Common myeloid progenitor, CD34-positive (primary cell): ENCODE results near the gene ETHE1.

Source experiments
- CTCF ChIA-PET: fragments of 350-600 bp; sonication (Branson Sonifier 250); formaldehyde crosslinking; loops from one replicate; lab custom pipeline; 2021; ENCODE audit warnings: antibody characterized with exemption; lab: Charles Lee
- POLR2A ChIA-PET: fragments of 350-600 bp; sonication (Branson Sonifier 250); formaldehyde crosslinking; loops from one replicate; lab custom pipeline; 2021; ENCODE audit warnings: antibody characterized with exemption; lab: Charles Lee
- DNase-seq, 3 donors: peaks; one replicate each; pipeline versions ENCODE4 v3.0.0 to v3.0.0-alpha.2; 2013
- H3K27ac ChIP-seq, 2 experiments: 1 replicate in 1 of 2; 2 replicates in 1 of 2; pipeline ENCODE4 v1.7.0; 2013; ENCODE audit warnings: inconsistent platforms in 2 of 2, low read length in 2 of 2, mild to moderate bottlenecking in 2 of 2, low read depth in 1 of 2, moderate library complexity in 1 of 2; ENCODE audit not compliant: severe bottlenecking in 2 of 2, insufficient read depth in 1 of 2, poor library complexity in 1 of 2
- H3K27me3 ChIP-seq, 5 experiments: replicated peaks in 2 of 5; 1 replicate in 3 of 5; 2 replicates in 2 of 5; pipeline versions ENCODE4 v1.6.1 to v1.7.0; 2013; ENCODE audit warnings: low read length in 4 of 5, mild to moderate bottlenecking in 2 of 5, moderate library complexity in 2 of 5, inconsistent platforms in 1 of 5; ENCODE audit not compliant: insufficient read depth in 5 of 5, control insufficient read depth in 4 of 5
- H3K36me3 ChIP-seq, 4 experiments: 1 replicate in 2 of 4; 2 replicates in 2 of 4; pipeline versions ENCODE4 v1.6.1 to v1.7.0; 2013; ENCODE audit warnings: low read length in 3 of 4, control low read depth in 1 of 4, mild to moderate bottlenecking in 1 of 4; ENCODE audit not compliant: control insufficient read depth in 4 of 4, insufficient read depth in 4 of 4
- H3K4me1 ChIP-seq, 4 experiments: 1 replicate in 3 of 4; 2 replicates in 1 of 4; pipeline versions ENCODE4 v1.6.1 to v1.7.1; 2013; ENCODE audit warnings: low read length in 3 of 4, mild to moderate bottlenecking in 3 of 4, control low read depth in 1 of 4, inconsistent platforms in 1 of 4, moderate library complexity in 1 of 4; ENCODE audit not compliant: control insufficient read depth in 4 of 4, insufficient read depth in 4 of 4; ENCODE audit errors: control extremely low read depth in 1 of 4
- H3K4me3 ChIP-seq, 7 experiments: 1 replicate in 4 of 7; 2 replicates in 3 of 7; pipeline versions ENCODE4 v1.5.1 to v1.7.0; 2013; ENCODE audit warnings: mild to moderate bottlenecking in 7 of 7, low read length in 6 of 7, moderate library complexity in 6 of 7, inconsistent platforms in 2 of 7, low read depth in 2 of 7, control low read depth in 1 of 7; ENCODE audit not compliant: insufficient read depth in 4 of 7, control insufficient read depth in 1 of 7; ENCODE audit errors: extremely low read depth in 1 of 7
- H3K9me3 ChIP-seq, 5 experiments: 1 replicate in 4 of 5; 2 replicates in 1 of 5; pipeline versions ENCODE4 v1.6.1 to v1.7.1; 2013; ENCODE audit warnings: low read length in 4 of 5, mild to moderate bottlenecking in 2 of 5, inconsistent platforms in 1 of 5, low read depth in 1 of 5, moderate library complexity in 1 of 5; ENCODE audit not compliant: control insufficient read depth in 4 of 5, insufficient read depth in 2 of 5; ENCODE audit errors: control extremely low read depth in 1 of 5
- WGBS: methylation state at CpG from one replicate; pipeline ENCODE4 v1.1.5; 2013; ENCODE audit not compliant: insufficient coverage; 5-methylcytosine and 5-hydroxymethylcytosine counted together

Gene ETHE1

DNA sequence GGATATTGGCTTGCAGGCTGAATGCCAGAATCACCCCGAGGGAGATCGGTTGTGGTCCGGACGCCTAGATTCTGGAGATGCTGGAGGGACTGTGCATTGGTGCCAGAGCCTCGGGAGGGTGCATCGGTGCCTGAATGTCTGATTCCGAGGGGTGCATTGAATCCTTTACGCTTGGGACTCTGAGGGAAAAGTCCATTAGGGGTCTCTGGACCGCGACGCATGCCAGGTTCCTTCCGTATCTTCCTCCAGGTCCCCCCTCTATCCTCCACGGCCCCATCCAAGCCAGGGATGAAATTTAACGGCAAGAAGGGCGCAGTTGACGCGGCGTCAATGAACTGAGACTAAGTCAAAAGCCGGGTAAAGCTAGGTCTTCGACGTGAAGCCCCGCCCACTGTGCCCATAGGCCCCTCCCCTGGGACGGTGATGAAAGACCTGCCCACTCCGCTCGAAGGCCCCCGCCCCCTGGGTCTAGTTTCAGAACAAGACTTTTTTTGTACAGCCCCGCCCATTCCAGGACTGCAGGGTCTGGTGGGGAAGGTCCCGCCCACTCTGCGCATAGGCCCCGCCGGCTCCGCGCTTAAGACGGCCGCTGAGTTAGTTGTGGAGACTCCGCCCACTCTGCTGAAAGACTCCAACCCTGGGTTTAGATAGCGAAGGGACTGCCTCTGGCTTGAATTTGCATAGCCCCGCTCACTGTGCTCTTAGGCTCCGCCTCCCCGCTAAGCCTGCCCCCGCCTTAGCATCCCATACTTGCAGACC, 6.7 kb upstream of the ETHE1 start:
- peaks cover 3 to 22% (median 8%) of the 10 kb centered on the region in 4 experiments for H3K36me3 ChIP-seq
- peak; percentile 100 for DNase-seq
- POLR2A ChIA-PET, result interaction anchor here (1.2 kb wide), 1 partner anchor 14 kb away, joined by 4 read pairs; no protein-coding TSS in a partner anchor
- H3K4me1 ChIP-seq, result peaks cover 0 to 29% (median 25%) of the 10 kb centered on the region in 4 experiments
- H3K9me3 ChIP-seq, result peaks cover 0 to 3% (median 1%) of the 10 kb centered on the region in 5 experiments
- CTCF ChIA-PET, result interaction anchor here (0.7 to 12.5 kb wide), 9 partner anchors 9 to 135 kb away, joined by 3 to 111 read pairs (median 4); no protein-coding TSS in a partner anchor
- under 1% methylated on average over 41 of the region's 41 CpGs for WGBS
- no peak overlapping the region for H3K27ac ChIP-seq
- H3K27me3 ChIP-seq, result no peaks in the 10 kb centered on the region
- H3K4me3 ChIP-seq, result peak overlapping the region; percentile 69 to 90 (median 76)

DNA sequence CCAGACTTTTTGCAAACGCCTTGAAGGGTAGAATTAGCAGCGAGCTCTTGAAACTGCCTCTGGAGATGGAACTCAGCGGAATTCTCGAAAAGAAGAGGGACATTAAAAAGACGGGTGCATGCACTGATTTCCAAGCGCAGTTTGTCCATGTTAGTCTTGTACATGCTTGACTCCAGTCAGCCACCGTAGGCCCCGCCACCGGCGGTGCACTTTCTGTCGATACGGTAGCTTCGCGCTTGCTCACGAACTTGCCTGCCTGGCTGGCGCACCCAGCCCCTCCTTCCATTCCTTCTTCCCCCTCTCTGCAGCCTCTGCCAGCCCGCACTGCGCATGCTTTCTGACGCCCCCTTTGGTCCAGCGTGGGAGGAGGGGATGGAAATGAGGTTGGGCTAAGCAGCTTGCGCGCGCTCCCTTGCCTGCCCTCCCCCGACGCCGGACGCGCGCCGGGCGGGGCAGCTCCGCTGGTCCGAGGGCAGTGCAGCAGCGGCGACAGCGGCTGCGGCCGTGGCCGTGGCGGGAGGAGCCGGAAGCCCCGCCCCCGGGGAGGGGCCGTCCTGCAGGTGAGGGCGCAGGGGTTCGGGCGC, 6.1 kb upstream of the ETHE1 start, which contains the start of gene ZNF575:
TSS of gene ZNF575 (plus strand) at position 227 of the 584 bp plus-strand sequence. CDS start 1,235 bp downstream, outside the sequence.
- Histone ChIP-seq H3K4me1 (peaks cover 0 to 29% (median 25%) of the 10 kb centered on the region in 4 experiments), H3K9me3 (no peaks in the 10 kb centered on the region), H3K27me3 (no peaks in the 10 kb centered on the region), H3K36me3 (peaks cover 0 to 15% (median 3%) of the 10 kb centered on the region in 4 experiments), H3K4me3 (peak within 1 kb of the TSS; percentile 69 to 90 (median 76)), H3K27ac (peak within 1 kb of the TSS in 1 of 2 experiments; percentile 15)
- peak; percentile 92 to 96 (median 94) for DNase-seq
- ChIA-PET CTCF (interaction anchor here (0.6 to 12.5 kb wide), 8 partner anchors 9 to 136 kb away, joined by 3 to 111 read pairs (median 4); no protein-coding TSS in a partner anchor), POLR2A (interaction anchor here (1.2 kb wide), 1 partner anchor 14 kb away, joined by 4 read pairs; no protein-coding TSS in a partner anchor)
- WGBS, result 0% methylated on average over 23 of the region's 47 CpGs

DNA sequence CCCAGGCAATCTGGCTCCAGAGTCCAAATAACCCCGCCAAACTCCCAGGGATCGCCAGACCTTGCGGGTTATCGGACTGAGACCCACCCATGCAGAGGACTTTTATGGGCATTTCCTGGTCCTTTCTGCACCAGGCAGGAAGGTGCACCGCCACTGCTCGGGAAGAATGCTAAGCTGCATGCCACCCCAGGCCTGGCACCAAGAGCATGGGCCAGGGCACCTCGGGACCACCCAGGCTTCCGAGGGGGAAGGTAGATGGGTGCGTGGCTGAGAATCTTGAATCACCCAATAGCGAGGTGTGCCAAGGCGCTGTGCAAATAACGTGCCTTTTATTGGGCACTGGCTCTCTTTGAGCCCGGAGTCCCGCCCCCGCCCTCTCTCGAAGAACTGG, 5.6 kb upstream of the ETHE1 start:
- H3K4me1 ChIP-seq, result peaks cover 0 to 32% (median 27%) of the 10 kb centered on the region in 4 experiments
- CTCF ChIA-PET, result interaction anchor here (0.6 to 12.5 kb wide), 7 partner anchors 9 to 136 kb away, joined by 3 to 111 read pairs (median 4); no protein-coding TSS in a partner anchor
- peak overlapping the region in 1 of 2 experiments; percentile 15 for H3K27ac ChIP-seq
- peaks cover 0 to 10% (median 3%) of the 10 kb centered on the region in 4 experiments for H3K36me3 ChIP-seq
- POLR2A ChIA-PET, result no interaction called here
- WGBS, result 0% methylated on average over 14 of the region's 16 CpGs
- no peaks in the 10 kb centered on the region for H3K27me3 ChIP-seq
- no peaks in the 10 kb centered on the region for H3K9me3 ChIP-seq
- peak overlapping the region; percentile 69 to 90 (median 76) for H3K4me3 ChIP-seq
- no peak for DNase-seq

DNA sequence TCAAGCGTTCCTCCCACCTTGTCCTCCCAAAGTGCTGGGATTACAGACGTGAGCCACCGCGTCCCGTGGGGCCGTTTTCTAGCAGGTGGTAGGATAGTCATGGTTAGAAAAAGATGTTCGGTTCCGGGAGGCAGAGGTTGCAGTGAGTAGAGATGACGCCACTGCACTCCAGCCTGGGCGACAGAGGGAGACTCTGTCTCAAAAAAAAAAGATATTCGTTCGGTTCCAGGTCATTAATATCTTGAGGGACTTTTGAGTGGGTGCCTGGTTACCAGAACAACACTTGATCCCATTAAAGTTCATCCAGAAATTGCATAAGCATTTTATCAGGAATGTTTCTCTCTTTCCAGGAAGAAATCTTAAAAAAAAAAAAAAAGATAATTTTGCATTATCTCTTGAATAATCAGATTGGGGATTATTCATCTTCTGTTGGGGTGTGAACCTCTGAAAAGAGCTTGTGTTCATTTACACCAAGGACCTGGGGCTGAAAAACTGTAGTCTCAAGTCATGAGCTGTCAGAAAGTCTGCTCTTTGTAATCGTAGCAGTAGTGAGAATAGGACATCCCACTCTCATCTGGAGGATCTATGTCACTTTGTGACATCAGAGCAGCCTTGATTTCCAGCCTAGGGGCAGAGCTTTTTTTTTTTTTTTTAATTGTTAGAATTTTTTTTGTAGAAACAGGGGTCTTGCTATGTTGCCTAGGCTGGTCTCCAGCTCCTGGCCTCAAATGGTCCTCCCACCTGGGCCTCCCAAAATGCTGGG, 1.0 kb upstream of the ETHE1 start:
- ChIA-PET CTCF (interaction anchor here (1.2 to 3.2 kb wide), 4 partner anchors 8 to 81 kb away, joined by 3 to 12 read pairs (median 8); no protein-coding TSS in a partner anchor), POLR2A (interaction anchor here (0.6 kb wide), 2 partner anchors 71 to 86 kb away, joined by 3 read pairs; no protein-coding TSS in a partner anchor)
- no peaks in the 10 kb centered on the region for H3K27me3 ChIP-seq
- H3K9me3 ChIP-seq, result no peaks in the 10 kb centered on the region
- H3K27ac ChIP-seq, result no peak overlapping the region
- no peak for DNase-seq
- H3K36me3 ChIP-seq, result no peaks in the 10 kb centered on the region
- whole genome bisulfite sequencing, result 85% methylated on average over 10 of the region's 13 CpGs
- no peak overlapping the region for H3K4me3 ChIP-seq
- H3K4me1 ChIP-seq, result peaks cover 0 to 49% (median 40%) of the 10 kb centered on the region in 4 experiments

- peaks cover 0 to 37% (median 29%) of the 10 kb centered on the region in 4 experiments for H3K4me1 ChIP-seq
- H3K36me3 ChIP-seq, result peaks cover 0 to 4% (median 2%) of the 10 kb centered on the region in 4 experiments
- CTCF ChIA-PET, result interaction anchor here (1.1 to 11.8 kb wide), 5 partner anchors 21 to 95 kb away, joined by 3 to 304 read pairs (median 12); partner anchors contain the start of gene PHLDB3
- no peaks in the 10 kb centered on the region for H3K9me3 ChIP-seq
- peak overlapping the region in 1 of 2 experiments; percentile 74 for H3K27ac ChIP-seq
- 0% methylated on average over 19 of the region's 26 CpGs for WGBS
- POLR2A ChIA-PET, result interaction anchor here (0.7 kb wide), 1 partner anchor 54 kb away, joined by 3 read pairs; no protein-coding TSS in a partner anchor
- peak overlapping the region; percentile 81 to 96 (median 88) for H3K4me3 ChIP-seq
- peak in 2 of 3 donors; percentile 28 to 38 for DNase-seq
- H3K27me3 ChIP-seq, result no peaks in the 10 kb centered on the region
Observed at GRCh38 chr19:43525836-43526771, 897 bp downstream of the ETHE1 start.
